WTC11 (cell line): ENCODE results near the gene ARMC8.

Source experiments
- IRF2 ChIP-seq: sonication (generic); formaldehyde crosslinking; IDR thresholded peaks from 2 replicates; pipeline ENCODE4 v1.8.0; 2022; ENCODE audit warnings: low read depth, missing genetic modification reagents, borderline replicate concordance
- MXD4 ChIP-seq: fragments of 250-450 bp; sonication (Bioruptor Pico); IDR thresholded peaks from 2 replicates; pipeline ENCODE4 v1.8.0; 2021; ENCODE audit warnings: mild to moderate bottlenecking, moderate library complexity, borderline replicate concordance
- NFYB ChIP-seq: sonication (generic); formaldehyde crosslinking; conservative IDR thresholded peaks from 2 replicates; pipeline ENCODE4 v1.8.0; 2022; ENCODE audit warnings: low read depth, missing genetic modification reagents
- SP1 ChIP-seq: sonication (generic); formaldehyde crosslinking; conservative IDR thresholded peaks from 2 replicates; pipeline ENCODE4 v1.8.1; 2022; ENCODE audit warnings: missing genetic modification reagents
- TEAD1 ChIP-seq: sonication (generic); formaldehyde crosslinking; IDR thresholded peaks from 2 replicates; pipeline ENCODE4 v1.8.0; 2022; ENCODE audit warnings: mild to moderate bottlenecking, missing genetic modification reagents
- ZBTB21 ChIP-seq: sonication (generic); formaldehyde crosslinking; IDR thresholded peaks from 2 replicates; pipeline ENCODE4 v1.8.1; 2023; ENCODE audit warnings: mild to moderate bottlenecking, missing genetic modification reagents, borderline replicate concordance
- ZNF121 ChIP-seq: sonication (generic); formaldehyde crosslinking; IDR thresholded peaks from 2 replicates; pipeline ENCODE4 v1.8.0; 2023; ENCODE audit warnings: missing genetic modification reagents
- ZNF396 ChIP-seq: fragments of 250-450 bp; sonication (Bioruptor Pico); IDR thresholded peaks from 2 replicates; pipeline ENCODE4 v1.8.0; 2021; ENCODE audit warnings: mild to moderate bottlenecking, moderate library complexity, borderline replicate concordance
- TF ChIP-seq, protein P1 (sequence below): sonication (generic); formaldehyde crosslinking; IDR thresholded peaks from 2 replicates; pipeline ENCODE4 v1.8.0; 2022; ENCODE audit warnings: mild to moderate bottlenecking, missing genetic modification reagents
- TF ChIP-seq, protein P2 (sequence below): sonication (generic); formaldehyde crosslinking; IDR thresholded peaks from 2 replicates; pipeline ENCODE4 v1.8.0; 2022; ENCODE audit warnings: mild to moderate bottlenecking, missing genetic modification reagents
- TF ChIP-seq, protein P3 (sequence below): fragments of 200-600 bp; IDR thresholded peaks from 2 replicates; pipeline ENCODE4 v1.8.0; 2022; ENCODE audit warnings: antibody characterized with exemption
- TF ChIP-seq, protein P4 (sequence below): sonication (generic); formaldehyde crosslinking; IDR thresholded peaks from 2 replicates; pipeline ENCODE4 v1.8.0; 2023; ENCODE audit warnings: mild to moderate bottlenecking, missing genetic modification reagents
- TF ChIP-seq, protein P5 (sequence below): sonication (generic); formaldehyde crosslinking; conservative IDR thresholded peaks from 2 replicates; pipeline ENCODE4 v1.8.1; 2022; ENCODE audit warnings: mild to moderate bottlenecking, missing genetic modification reagents

DNA sequence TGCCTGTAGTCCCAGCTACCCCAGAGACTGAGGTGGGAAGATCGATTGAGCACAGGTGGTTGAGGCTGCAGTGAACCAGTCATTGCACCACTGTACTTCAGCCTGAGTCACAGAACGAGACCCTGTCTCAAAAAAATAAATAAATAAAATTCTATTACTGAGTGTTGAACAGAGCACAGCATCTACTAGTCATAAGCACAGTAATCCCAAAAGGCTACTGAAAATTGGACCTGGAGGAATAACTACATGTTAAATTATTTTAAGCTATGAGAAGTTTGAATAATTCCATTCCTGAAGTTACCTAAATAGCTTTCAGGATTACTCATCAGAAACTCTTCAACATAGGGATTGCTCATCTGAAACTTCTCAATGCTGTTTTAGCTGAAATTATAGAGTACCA is 43.4 kb downstream of the ARMC8 start:
- TF ChIP-seq, protein P1, sequence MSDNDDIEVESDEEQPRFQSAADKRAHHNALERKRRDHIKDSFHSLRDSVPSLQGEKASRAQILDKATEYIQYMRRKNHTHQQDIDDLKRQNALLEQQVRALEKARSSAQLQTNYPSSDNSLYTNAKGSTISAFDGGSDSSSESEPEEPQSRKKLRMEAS (CRISPR knock-in tag), result no peak
- TF ChIP-seq, protein P2, sequence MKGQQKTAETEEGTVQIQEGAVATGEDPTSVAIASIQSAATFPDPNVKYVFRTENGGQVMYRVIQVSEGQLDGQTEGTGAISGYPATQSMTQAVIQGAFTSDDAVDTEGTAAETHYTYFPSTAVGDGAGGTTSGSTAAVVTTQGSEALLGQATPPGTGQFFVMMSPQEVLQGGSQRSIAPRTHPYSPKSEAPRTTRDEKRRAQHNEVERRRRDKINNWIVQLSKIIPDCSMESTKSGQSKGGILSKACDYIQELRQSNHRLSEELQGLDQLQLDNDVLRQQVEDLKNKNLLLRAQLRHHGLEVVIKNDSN (CRISPR knock-in tag), result no peak
- TF ChIP-seq ZNF121 (no peak), IRF2 (no peak), ZNF396 (CRISPR knock-in tag) (no peak), NFYB (no peak), TEAD1 (CRISPR knock-in tag) (no peak), SP1 (CRISPR knock-in tag) (no peak), MXD4 (no peak), ZBTB21 (CRISPR knock-in tag) (no peak)
- TF ChIP-seq, protein P3, sequence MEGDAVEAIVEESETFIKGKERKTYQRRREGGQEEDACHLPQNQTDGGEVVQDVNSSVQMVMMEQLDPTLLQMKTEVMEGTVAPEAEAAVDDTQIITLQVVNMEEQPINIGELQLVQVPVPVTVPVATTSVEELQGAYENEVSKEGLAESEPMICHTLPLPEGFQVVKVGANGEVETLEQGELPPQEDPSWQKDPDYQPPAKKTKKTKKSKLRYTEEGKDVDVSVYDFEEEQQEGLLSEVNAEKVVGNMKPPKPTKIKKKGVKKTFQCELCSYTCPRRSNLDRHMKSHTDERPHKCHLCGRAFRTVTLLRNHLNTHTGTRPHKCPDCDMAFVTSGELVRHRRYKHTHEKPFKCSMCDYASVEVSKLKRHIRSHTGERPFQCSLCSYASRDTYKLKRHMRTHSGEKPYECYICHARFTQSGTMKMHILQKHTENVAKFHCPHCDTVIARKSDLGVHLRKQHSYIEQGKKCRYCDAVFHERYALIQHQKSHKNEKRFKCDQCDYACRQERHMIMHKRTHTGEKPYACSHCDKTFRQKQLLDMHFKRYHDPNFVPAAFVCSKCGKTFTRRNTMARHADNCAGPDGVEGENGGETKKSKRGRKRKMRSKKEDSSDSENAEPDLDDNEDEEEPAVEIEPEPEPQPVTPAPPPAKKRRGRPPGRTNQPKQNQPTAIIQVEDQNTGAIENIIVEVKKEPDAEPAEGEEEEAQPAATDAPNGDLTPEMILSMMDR, result no peak
- TF ChIP-seq, protein P4, sequence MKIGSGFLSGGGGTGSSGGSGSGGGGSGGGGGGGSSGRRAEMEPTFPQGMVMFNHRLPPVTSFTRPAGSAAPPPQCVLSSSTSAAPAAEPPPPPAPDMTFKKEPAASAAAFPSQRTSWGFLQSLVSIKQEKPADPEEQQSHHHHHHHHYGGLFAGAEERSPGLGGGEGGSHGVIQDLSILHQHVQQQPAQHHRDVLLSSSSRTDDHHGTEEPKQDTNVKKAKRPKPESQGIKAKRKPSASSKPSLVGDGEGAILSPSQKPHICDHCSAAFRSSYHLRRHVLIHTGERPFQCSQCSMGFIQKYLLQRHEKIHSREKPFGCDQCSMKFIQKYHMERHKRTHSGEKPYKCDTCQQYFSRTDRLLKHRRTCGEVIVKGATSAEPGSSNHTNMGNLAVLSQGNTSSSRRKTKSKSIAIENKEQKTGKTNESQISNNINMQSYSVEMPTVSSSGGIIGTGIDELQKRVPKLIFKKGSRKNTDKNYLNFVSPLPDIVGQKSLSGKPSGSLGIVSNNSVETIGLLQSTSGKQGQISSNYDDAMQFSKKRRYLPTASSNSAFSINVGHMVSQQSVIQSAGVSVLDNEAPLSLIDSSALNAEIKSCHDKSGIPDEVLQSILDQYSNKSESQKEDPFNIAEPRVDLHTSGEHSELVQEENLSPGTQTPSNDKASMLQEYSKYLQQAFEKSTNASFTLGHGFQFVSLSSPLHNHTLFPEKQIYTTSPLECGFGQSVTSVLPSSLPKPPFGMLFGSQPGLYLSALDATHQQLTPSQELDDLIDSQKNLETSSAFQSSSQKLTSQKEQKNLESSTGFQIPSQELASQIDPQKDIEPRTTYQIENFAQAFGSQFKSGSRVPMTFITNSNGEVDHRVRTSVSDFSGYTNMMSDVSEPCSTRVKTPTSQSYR (CRISPR knock-in tag), result no peak
- TF ChIP-seq, protein P5, sequence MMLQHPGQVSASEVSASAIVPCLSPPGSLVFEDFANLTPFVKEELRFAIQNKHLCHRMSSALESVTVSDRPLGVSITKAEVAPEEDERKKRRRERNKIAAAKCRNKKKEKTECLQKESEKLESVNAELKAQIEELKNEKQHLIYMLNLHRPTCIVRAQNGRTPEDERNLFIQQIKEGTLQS (CRISPR knock-in tag), result no peak
